A549 treated with Hydrocortisone at 1 μM for 4 hours (cell line): ENCODE measurements around the gene NUMB. TPM values are rescaled to one million over a fixed set of nuclear protein-coding genes. Genes with fewer than 3 reads are reported as not detected.

Source experiments
- total RNA-seq: library from RNA; stranded (reverse); fragments of 200-300 nt; extraction: Qiagen RNA extraction; gene quantifications from 5 replicates; pipeline ENCODE4 v1.2.3, GENCODE V29; 2022

NUMB gene
- total RNA-seq, result 34.2 to 44.1 TPM (median 39.9 TPM) in 5 replicates

GRCh38 chr14:73458183-73458976, at the start of gene NUMB:
Gene NUMB, minus strand, starts transcription at chr14:73458546. Its CDS starts 102,795 bp downstream, at chr14:73355751.

GRCh38 chr14:73237219-73237785, 221.0 kb downstream of the NUMB start, which contains the start of gene PAPLN:
Gene PAPLN, plus strand, starts transcription at chr14:73237506. Its CDS starts 2,273 bp downstream, at chr14:73239779.

Other genes with a start within 250 kb of the NUMB start
- 4.4 to 5.6 TPM (median 5.3 TPM) in 5 replicates for gene PAPLN, start 221.0 kb downstream of the NUMB start, total RNA-seq
- 23.3 to 24.5 TPM (median 24.2 TPM) in 5 replicates for gene RIOX1, start 32.4 kb upstream of the NUMB start, total RNA-seq
- gene ACOT1, start 78.6 kb upstream of the NUMB start, total RNA-seq, result 6.1 to 8.3 TPM (median 7.7 TPM) in 5 replicates
- gene HEATR4, start 100.4 kb upstream of the NUMB start, total RNA-seq, result 0.03 TPM in 1 of 5 replicates, not detected in the others
- gene ACOT2, start 110.7 kb upstream of the NUMB start, total RNA-seq, result 40.6 to 53.0 TPM (median 50.4 TPM) in 5 replicates
- gene ACOT4, start 133.3 kb upstream of the NUMB start, total RNA-seq, result 1.5 to 2.4 TPM (median 2.2 TPM) in 5 replicates
- gene ACOT6, start 154.0 kb upstream of the NUMB start, total RNA-seq, result not detected in 5 replicates
- gene DNAL1, start 186.4 kb upstream of the NUMB start, total RNA-seq, result 8.5 to 11.1 TPM (median 10.0 TPM) in 5 replicates